Right renal pelvis (tissue), 4 donors: ENCODE measurements around the gene YBEY. TPM values are rescaled to one million over a fixed set of nuclear protein-coding genes. Genes with fewer than 3 reads are reported as not detected.
A peak's percentile ranks its signal among the peaks of the same experiment; 100 is the strongest.
"Not testable (repeated sequence)": the region's sequence is repeated elsewhere in the genome, so short reads cannot be mapped to it uniquely, and the experiment has no call there.

ENCODE experiments used
- DNase-seq, 4 donors: peaks; one replicate each; pipeline ENCODE4 v3.0.0-alpha.2; 2013; ENCODE audit warnings: low read depth in 4 of 4, low spot score in 3 of 4, missing footprints in 1 of 4
- polyA plus RNA-seq, 4 donors: library from polyadenylated mRNA; unstranded; fragments of 120-200 nt; gene quantifications; one replicate each; pipeline ENCODE4 v1.2.1, GENCODE V29; 2013; ENCODE audit not compliant: insufficient read length in 4 of 4

The YBEY gene
- polyA plus RNA-seq, 4 donors = 19.9 to 24.6 (median 20.7) TPM

GRCh38 chr21:46297338-46298271 lies 11.5 kb downstream of the YBEY start:
- no peak for DNase-seq

- no peak for DNase-seq
Measured at GRCh38 chr21:46299167-46299566, 13.0 kb downstream of the YBEY start.

- no peak for DNase-seq
Measured at GRCh38 chr21:46301759-46302158, 15.6 kb downstream of the YBEY start.

- DNase-seq = no peak
Measured at GRCh38 chr21:46304437-46304836, 18.3 kb downstream of the YBEY start.

GRCh38 chr21:46304955-46305354 lies 18.8 kb downstream of the YBEY start:
- DNase-seq = no peak

- DNase-seq = no peak
Measured at GRCh38 chr21:46307625-46308024, 21.5 kb downstream of the YBEY start.

- DNase-seq = no peak
Measured at GRCh38 chr21:46308431-46308830, 22.3 kb downstream of the YBEY start.

- not testable (repeated sequence) for DNase-seq
Measured at GRCh38 chr21:46310260-46310659, 24.1 kb downstream of the YBEY start.

- no peak for DNase-seq
Measured at GRCh38 chr21:46311568-46311967, 25.4 kb downstream of the YBEY start.

- DNase-seq = no peak
Measured at GRCh38 chr21:46312949-46313348, 26.8 kb downstream of the YBEY start.

GRCh38 chr21:46314441-46315020 lies 28.4 kb downstream of the YBEY start:
- DNase-seq = no peak

GRCh38 chr21:46316708-46317324 lies 30.7 kb downstream of the YBEY start:
- DNase-seq = no peak

GRCh38 chr21:46317710-46318463 lies 31.7 kb downstream of the YBEY start:
- DNase-seq = no peak

GRCh38 chr21:46318464-46318845 lies 32.3 kb downstream of the YBEY start:
- no peak for DNase-seq

GRCh38 chr21:46319186-46319585 lies 33.0 kb downstream of the YBEY start:
- no peak for DNase-seq

- DNase-seq = no peak
Measured at GRCh38 chr21:46320331-46320801, 34.2 kb downstream of the YBEY start.

GRCh38 chr21:46322351-46323226 lies 36.4 kb downstream of the YBEY start:
- no peak for DNase-seq

GRCh38 chr21:46323227-46323709 lies 37.1 kb downstream of the YBEY start:
- DNase-seq = no peak

- peak; percentile 91 to 93 (median 92) for DNase-seq
Measured at GRCh38 chr21:46323710-46324389, 37.7 kb downstream of the YBEY start, which contains the start of the genes C21orf58 and PCNT. C21orf58 (minus strand) TSS chr21:46323870; CDS start chr21:46322738, 1,132 bp downstream. PCNT (plus strand) TSS chr21:46324156; CDS start chr21:46324229, 73 bp downstream.
